Subcutaneous abdominal adipose tissue (tissue), 5 donors: ENCODE measurements around the gene PLIN5.

Experiments used
- H3K27ac ChIP-seq: one replicate; pipeline ENCODE4 v1.7.0; 2013; ENCODE audit warnings: low read depth, mild to moderate bottlenecking, inconsistent platforms, low read length, moderate library complexity
- H3K27me3 ChIP-seq, 5 donors: one replicate each; pipeline ENCODE4 v1.7.0; 2013; ENCODE audit warnings: low read length in 5 of 5, inconsistent platforms in 1 of 5; ENCODE audit not compliant: control insufficient read depth in 5 of 5, insufficient read depth in 4 of 5
- H3K36me3 ChIP-seq, 5 donors: one replicate each; pipeline ENCODE4 v1.7.0; 2013; ENCODE audit warnings: low read length in 5 of 5; ENCODE audit not compliant: control insufficient read depth in 5 of 5, insufficient read depth in 5 of 5
- H3K4me1 ChIP-seq, 5 donors: one replicate each; pipeline ENCODE4 v1.7.0; 2013; ENCODE audit warnings: low read length in 5 of 5, mild to moderate bottlenecking in 3 of 5, moderate library complexity in 1 of 5; ENCODE audit not compliant: control insufficient read depth in 5 of 5, insufficient read depth in 5 of 5
- H3K4me3 ChIP-seq, 5 donors: one replicate each; pipeline ENCODE4 v1.7.0; 2013; ENCODE audit warnings: low read length in 5 of 5, low read depth in 1 of 5
- H3K9ac ChIP-seq, 5 donors: one replicate each; pipeline ENCODE4 v1.7.0; 2013; ENCODE audit warnings: low read length in 5 of 5, mild to moderate bottlenecking in 4 of 5, moderate library complexity in 3 of 5
- H3K9me3 ChIP-seq, 5 donors: one replicate each; pipeline ENCODE4 v1.7.0; 2013; ENCODE audit warnings: low read length in 5 of 5; ENCODE audit not compliant: control insufficient read depth in 5 of 5
- donor health status: healthy.
- donor health status: healthy.
- donor health status: healthy.
- donor health status: healthy.
- donor health status: healthy.

The PLIN5 gene

GRCh38 chr19:4501691-4502090 is 33.3 kb downstream of the PLIN5 start:
- Histone ChIP-seq H3K9ac (no peak overlapping the region), H3K4me3 (no peak overlapping the region), H3K36me3 (peaks cover 0 to 91% (median 76%) of the 10 kb centered on the region in 5 donors), H3K9me3 (no peaks in the 10 kb centered on the region), H3K27me3 (no peaks in the 10 kb centered on the region), H3K27ac (peak overlapping the region; percentile 65), H3K4me1 (peaks cover 9 to 48% (median 39%) of the 10 kb centered on the region in 5 donors)

- no peak overlapping the region for H3K4me3 ChIP-seq
- no peaks in the 10 kb centered on the region for H3K27me3 ChIP-seq
- H3K36me3 ChIP-seq: peaks cover 0 to 91% (median 80%) of the 10 kb centered on the region in 5 donors
- peak overlapping the region; percentile 65 for H3K27ac ChIP-seq
- no peak overlapping the region for H3K9ac ChIP-seq
- H3K9me3 ChIP-seq: no peaks in the 10 kb centered on the region
- H3K4me1 ChIP-seq: peaks cover 9 to 42% (median 33%) of the 10 kb centered on the region in 5 donors
Measured at GRCh38 chr19:4500841-4501591, 34.0 kb downstream of the PLIN5 start.

- H3K4me3 ChIP-seq: no peak overlapping the region
- H3K9ac ChIP-seq: no peak overlapping the region
- peaks cover 0 to 90% (median 80%) of the 10 kb centered on the region in 5 donors for H3K36me3 ChIP-seq
- H3K27me3 ChIP-seq: no peaks in the 10 kb centered on the region
- H3K27ac ChIP-seq: no peak overlapping the region
- no peaks in the 10 kb centered on the region for H3K9me3 ChIP-seq
- peaks cover 3 to 35% (median 30%) of the 10 kb centered on the region in 5 donors for H3K4me1 ChIP-seq
Measured at GRCh38 chr19:4499855-4500254, 35.2 kb downstream of the PLIN5 start.

GRCh38 chr19:4499318-4499717 is 35.7 kb downstream of the PLIN5 start:
- no peak overlapping the region for H3K27ac ChIP-seq
- no peak overlapping the region for H3K9ac ChIP-seq
- no peaks in the 10 kb centered on the region for H3K9me3 ChIP-seq
- H3K4me1 ChIP-seq: peaks cover 3 to 30% (median 25%) of the 10 kb centered on the region in 5 donors
- H3K36me3 ChIP-seq: peaks cover 0 to 90% (median 80%) of the 10 kb centered on the region in 5 donors
- no peak overlapping the region for H3K4me3 ChIP-seq
- no peaks in the 10 kb centered on the region for H3K27me3 ChIP-seq

GRCh38 chr19:4498694-4499093 is 36.3 kb downstream of the PLIN5 start:
- peaks cover 3 to 24% (median 18%) of the 10 kb centered on the region in 5 donors for H3K4me1 ChIP-seq
- H3K9ac ChIP-seq: no peak overlapping the region
- no peaks in the 10 kb centered on the region for H3K9me3 ChIP-seq
- no peak overlapping the region for H3K4me3 ChIP-seq
- no peaks in the 10 kb centered on the region for H3K27me3 ChIP-seq
- H3K27ac ChIP-seq: no peak overlapping the region
- peaks cover 0 to 90% (median 79%) of the 10 kb centered on the region in 5 donors for H3K36me3 ChIP-seq

GRCh38 chr19:4497770-4498389 is 37.1 kb downstream of the PLIN5 start:
- Histone ChIP-seq H3K4me3 (no peak overlapping the region), H3K4me1 (peaks cover 3 to 16% (median 10%) of the 10 kb centered on the region in 5 donors), H3K9ac (no peak overlapping the region), H3K27me3 (no peaks in the 10 kb centered on the region), H3K36me3 (peaks cover 0 to 90% (median 78%) of the 10 kb centered on the region in 5 donors), H3K9me3 (no peaks in the 10 kb centered on the region), H3K27ac (no peak overlapping the region)

- no peak overlapping the region for H3K4me3 ChIP-seq
- no peaks in the 10 kb centered on the region for H3K27me3 ChIP-seq
- peaks cover 0 to 89% (median 73%) of the 10 kb centered on the region in 5 donors for H3K36me3 ChIP-seq
- no peak overlapping the region for H3K27ac ChIP-seq
- no peaks in the 10 kb centered on the region for H3K9me3 ChIP-seq
- H3K4me1 ChIP-seq: peaks cover 0 to 3% (median 0%) of the 10 kb centered on the region in 5 donors
- no peak overlapping the region for H3K9ac ChIP-seq
Measured at GRCh38 chr19:4496304-4496703, 38.7 kb downstream of the PLIN5 start.

GRCh38 chr19:4495471-4495870 is 39.6 kb downstream of the PLIN5 start:
- no peak overlapping the region for H3K4me3 ChIP-seq
- no peaks in the 10 kb centered on the region for H3K4me1 ChIP-seq
- H3K27me3 ChIP-seq: no peaks in the 10 kb centered on the region
- H3K36me3 ChIP-seq: peaks cover 0 to 85% (median 67%) of the 10 kb centered on the region in 5 donors
- no peaks in the 10 kb centered on the region for H3K9me3 ChIP-seq
- no peak overlapping the region for H3K9ac ChIP-seq
- no peak overlapping the region for H3K27ac ChIP-seq

GRCh38 chr19:4494691-4495064 is 40.3 kb downstream of the PLIN5 start:
- Histone ChIP-seq H3K27ac (no peak overlapping the region), H3K4me1 (no peaks in the 10 kb centered on the region), H3K36me3 (peaks cover 0 to 85% (median 72%) of the 10 kb centered on the region in 5 donors), H3K4me3 (no peak overlapping the region), H3K9ac (no peak overlapping the region), H3K9me3 (no peaks in the 10 kb centered on the region), H3K27me3 (no peaks in the 10 kb centered on the region)

- H3K4me3 ChIP-seq: no peak overlapping the region
- H3K4me1 ChIP-seq: no peaks in the 10 kb centered on the region
- H3K36me3 ChIP-seq: peaks cover 0 to 89% (median 74%) of the 10 kb centered on the region in 5 donors
- no peaks in the 10 kb centered on the region for H3K9me3 ChIP-seq
- no peak overlapping the region for H3K27ac ChIP-seq
- no peak overlapping the region for H3K9ac ChIP-seq
- no peaks in the 10 kb centered on the region for H3K27me3 ChIP-seq
Measured at GRCh38 chr19:4493929-4494690, 40.9 kb downstream of the PLIN5 start.
